ENCODE data around the gene FSTL5.
"Not testable (repeated sequence)": the region's sequence is repeated elsewhere in the genome, so short reads cannot be mapped to it uniquely, and the experiment has no call there.

FSTL5 gene

GRCh38 chr4:162163892-162164759 is at the start of gene FSTL5:
FSTL5 (minus strand) TSS chr4:162164000; CDS start chr4:162111396, 52,604 bp downstream.
- no peak for DNase-seq

GRCh38 chr4:162209706-162210105 is 45.9 kb upstream of the FSTL5 start:
- DNase-seq: no peak

GRCh38 chr4:162203478-162203877 is 39.7 kb upstream of the FSTL5 start:
- DNase-seq: not testable (repeated sequence)

GRCh38 chr4:162201673-162202072 is 37.9 kb upstream of the FSTL5 start:
- no peak for DNase-seq

GRCh38 chr4:162170509-162170908 is 6.7 kb upstream of the FSTL5 start:
- DNase-seq: no peak

- no peak for DNase-seq
Measured at GRCh38 chr4:162164906-162165510, 1.2 kb upstream of the FSTL5 start.

- no peak for DNase-seq
Measured at GRCh38 chr4:162162672-162163071, 1.1 kb downstream of the FSTL5 start.

- DNase-seq: no peak
Measured at GRCh38 chr4:162157241-162157640, 6.6 kb downstream of the FSTL5 start.

- no peak for DNase-seq
Measured at GRCh38 chr4:162154862-162155540, 8.8 kb downstream of the FSTL5 start.

- DNase-seq: no peak
Measured at GRCh38 chr4:162151850-162152249, 11.9 kb downstream of the FSTL5 start.

- DNase-seq: no peak
Measured at GRCh38 chr4:162151386-162151785, 12.4 kb downstream of the FSTL5 start.

GRCh38 chr4:162149644-162150043 is 14.2 kb downstream of the FSTL5 start:
- DNase-seq: no peak

- DNase-seq: no peak
Measured at GRCh38 chr4:162140051-162140683, 23.6 kb downstream of the FSTL5 start.

GRCh38 chr4:162139412-162139811 is 24.4 kb downstream of the FSTL5 start:
- no peak for DNase-seq

GRCh38 chr4:162131256-162131655 is 32.5 kb downstream of the FSTL5 start:
- no peak for DNase-seq

- DNase-seq: peak; percentile 29
Measured at GRCh38 chr4:162126729-162127128, 37.1 kb downstream of the FSTL5 start.

GRCh38 chr4:162117051-162117450 is 46.7 kb downstream of the FSTL5 start:
- peak; percentile 11 for DNase-seq

- DNase-seq: no peak
Measured at GRCh38 chr4:162116095-162116779, 47.6 kb downstream of the FSTL5 start.

GRCh38 chr4:162115333-162115732 is 48.5 kb downstream of the FSTL5 start:
- peak; percentile 33 for DNase-seq

GRCh38 chr4:162111078-162111477 is 52.7 kb downstream of the FSTL5 start:
- DNase-seq: no peak

GRCh38 chr4:162104459-162105124 is 59.2 kb downstream of the FSTL5 start:
- no peak for DNase-seq

GRCh38 chr4:162103908-162104307 is 59.9 kb downstream of the FSTL5 start:
- DNase-seq: not testable (repeated sequence)

Measured in NCI-H524 treated with DMSO at 0.1 percent for 48 hours (cell line).